ENCODE results near the gene ZACN.

DNA sequence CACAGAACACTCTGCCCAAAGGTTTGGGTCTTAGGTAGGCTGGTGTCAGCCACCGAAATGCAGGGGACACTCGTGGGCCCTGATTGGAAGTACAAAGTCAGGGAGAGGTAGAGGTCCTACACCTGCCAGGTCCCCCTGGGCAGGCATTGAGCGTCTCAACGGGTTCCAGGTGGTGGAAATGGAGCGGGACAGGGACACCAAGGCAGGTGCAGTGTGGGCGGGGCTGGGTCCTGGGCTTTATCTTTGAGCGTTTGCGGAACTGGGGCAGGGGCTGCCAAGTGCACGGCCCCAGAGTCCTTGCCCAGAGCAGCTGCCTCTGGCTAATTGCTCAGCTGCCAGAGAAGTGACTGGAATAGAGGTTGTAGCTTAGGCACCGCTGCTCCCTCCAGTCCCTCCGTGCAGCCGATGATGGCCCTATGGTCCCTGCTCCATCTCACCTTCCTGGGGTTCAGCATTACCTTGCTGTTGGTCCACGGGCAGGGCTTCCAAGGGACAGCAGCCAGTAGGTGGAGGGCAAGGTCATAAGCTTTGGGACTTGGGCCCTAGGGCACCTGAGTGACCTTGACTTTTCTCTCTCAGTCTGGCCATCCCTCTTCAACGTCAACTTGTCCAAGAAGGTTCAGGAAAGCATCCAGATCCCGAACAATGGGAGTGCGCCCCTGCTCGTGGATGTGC is at the start of gene ZACN:
- TF ChIP-seq POLR2AphosphoS5 (IDR thresholded peaks at IDR 0.05; ENCODE audit: low read depth, low read length) (no peak), POLR2A (IDR thresholded peaks at IDR 0.05; ENCODE audit: low read depth, low read length) (no peak), TAF1 (IDR thresholded peaks at IDR 0.05; ENCODE audit: borderline replicate concordance, low read depth, low read length) (no peak)
